VCaP (cell line): ENCODE data around the gene TBC1D22A.

ENCODE experiments used
- H3K27ac ChIP-seq: fragments of 450-650 bp; 2 replicates; pipeline ENCODE4 v1.5.1; 2017
- CTCF ChIP-seq: fragments of 450-650 bp; conservative IDR thresholded peaks from 2 replicates; pipeline ENCODE4 v1.5.1; 2017; ENCODE audit warnings: mild to moderate bottlenecking, moderate library complexity

Gene TBC1D22A

GRCh38 chr22:47032956-47033647, 270.7 kb downstream of the TBC1D22A start:
- TF ChIP-seq CTCF, result no peak
- H3K27ac ChIP-seq, result no peak overlapping the region

GRCh38 chr22:47033648-47034000, 271.2 kb downstream of the TBC1D22A start:
- no peak overlapping the region for H3K27ac ChIP-seq
- no peak for TF ChIP-seq CTCF

GRCh38 chr22:47034076-47034808, 271.8 kb downstream of the TBC1D22A start:
- no peak overlapping the region for H3K27ac ChIP-seq
- TF ChIP-seq CTCF, result no peak

- no peak for TF ChIP-seq CTCF
- no peak overlapping the region for H3K27ac ChIP-seq
Measured at GRCh38 chr22:47034905-47035419, 272.5 kb downstream of the TBC1D22A start.

- H3K27ac ChIP-seq, result no peak overlapping the region
- TF ChIP-seq CTCF, result no peak
Measured at GRCh38 chr22:47035425-47035881, 273.0 kb downstream of the TBC1D22A start.

GRCh38 chr22:47036352-47036751, 273.9 kb downstream of the TBC1D22A start:
- no peak for TF ChIP-seq CTCF
- H3K27ac ChIP-seq, result no peak overlapping the region

GRCh38 chr22:47036936-47037485, 274.6 kb downstream of the TBC1D22A start:
- no peak overlapping the region for H3K27ac ChIP-seq

More at GRCh38 chr22:47036936-47037485, 274.6 kb downstream of the TBC1D22A start:
- no peak for TF ChIP-seq CTCF
